NCI-H446 treated with DMSO at 0.1 percent for 48 hours (cell line): Measurements from ENCODE around the gene PLEKHG4.

Experiments used
- DNase-seq: peaks from one replicate; lab custom pipeline; 2025; lab: John Stamatoyannopoulos, UW

Gene PLEKHG4

GRCh38 chr16:67260426-67261063 is 18.8 kb upstream of the PLEKHG4 start:
- no peak for DNase-seq

- no peak for DNase-seq
These were observed 16.1 kb upstream of the PLEKHG4 start for GRCh38 chr16:67263201-67263600.

- no peak for DNase-seq
These were observed 15.1 kb upstream of the PLEKHG4 start for GRCh38 chr16:67264277-67264676.

GRCh38 chr16:67264866-67265265 is 14.5 kb upstream of the PLEKHG4 start:
- no peak for DNase-seq

GRCh38 chr16:67265834-67266233 is 13.5 kb upstream of the PLEKHG4 start:
- no peak for DNase-seq

GRCh38 chr16:67268136-67268579 is 11.2 kb upstream of the PLEKHG4 start:
- no peak for DNase-seq

- DNase-seq, result no peak
These were observed 9.6 kb upstream of the PLEKHG4 start for GRCh38 chr16:67269766-67270165.

GRCh38 chr16:67270931-67271338 is 8.4 kb upstream of the PLEKHG4 start:
- no peak for DNase-seq

- no peak for DNase-seq
These were observed 7.9 kb upstream of the PLEKHG4 start for GRCh38 chr16:67271446-67271845.

- DNase-seq, result no peak
These were observed 4.0 kb upstream of the PLEKHG4 start for GRCh38 chr16:67275321-67275720.

- peak; percentile 57 for DNase-seq
These were observed 1.9 kb upstream of the PLEKHG4 start for GRCh38 chr16:67277294-67277998.

GRCh38 chr16:67277999-67278772 is 1.1 kb upstream of the PLEKHG4 start:
- DNase-seq, result peak; percentile 43

- no peak for DNase-seq
These were observed 498 bp upstream of the PLEKHG4 start for GRCh38 chr16:67278773-67279295.

GRCh38 chr16:67280090-67281015 is 1.0 kb downstream of the PLEKHG4 start:
- no peak for DNase-seq

GRCh38 chr16:67281536-67282446 is 2.5 kb downstream of the PLEKHG4 start:
- no peak for DNase-seq

- no peak for DNase-seq
These were observed 3.1 kb downstream of the PLEKHG4 start for GRCh38 chr16:67282447-67282805.

- DNase-seq, result no peak
These were observed 3.9 kb downstream of the PLEKHG4 start for GRCh38 chr16:67283039-67283825.

- DNase-seq, result no peak
These were observed 4.7 kb downstream of the PLEKHG4 start for GRCh38 chr16:67283826-67284555.
